SIG-M5 treated with dmso at 0.1 percent for 504 hours (cell line): ENCODE results near the gene TMEM170A.
"Not testable (repeated sequence)": the region's sequence is repeated elsewhere in the genome, so short reads cannot be mapped to it uniquely, and the experiment has no call there.

Source experiments
- DNase-seq: peaks from one replicate; lab custom pipeline; 2025; ENCODE audit not compliant: unreplicated experiment; lab: John Stamatoyannopoulos, UW

Gene TMEM170A, protein sequence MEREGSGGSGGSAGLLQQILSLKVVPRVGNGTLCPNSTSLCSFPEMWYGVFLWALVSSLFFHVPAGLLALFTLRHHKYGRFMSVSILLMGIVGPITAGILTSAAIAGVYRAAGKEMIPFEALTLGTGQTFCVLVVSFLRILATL

DNA sequence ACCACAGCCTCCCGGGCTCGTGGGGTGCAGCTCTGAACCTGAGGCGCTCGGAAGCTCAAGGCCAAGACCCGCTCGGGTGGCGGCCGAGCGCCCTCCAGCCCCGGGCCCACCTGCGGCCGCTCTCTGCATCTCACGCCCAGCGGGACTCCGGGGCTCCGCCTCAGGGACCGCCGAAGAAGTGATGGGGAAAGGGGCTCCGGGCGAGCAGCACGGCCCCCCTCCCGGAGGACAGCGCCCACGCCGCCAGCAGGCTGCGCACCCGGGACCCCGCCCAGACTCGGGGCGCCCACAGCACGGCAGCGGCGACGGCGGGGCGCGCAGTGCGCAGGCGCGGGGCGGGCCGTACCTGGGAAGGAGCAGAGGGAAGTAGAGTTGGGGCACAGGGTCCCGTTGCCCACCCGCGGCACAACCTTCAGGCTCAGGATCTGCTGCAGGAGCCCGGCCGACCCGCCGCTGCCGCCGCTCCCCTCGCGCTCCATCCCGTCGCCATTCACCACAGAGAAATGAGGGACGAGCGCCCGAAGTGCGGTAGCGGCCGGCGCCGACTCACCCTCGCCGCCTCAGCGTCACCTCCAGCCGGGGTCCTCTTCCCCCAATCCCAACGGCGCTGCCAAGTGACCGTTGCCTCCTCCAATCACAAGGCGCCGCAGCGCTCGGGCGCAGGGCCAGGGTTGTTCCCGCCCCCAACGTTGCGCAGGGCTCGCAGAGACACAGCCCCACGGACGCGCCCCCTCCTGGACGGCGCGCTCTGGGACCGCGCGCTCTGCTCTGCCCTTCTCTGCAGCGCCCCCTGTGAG lies at the start of gene TMEM170A:
TSS of gene TMEM170A (minus strand) at position 568 of the 797 bp plus-strand sequence. CDS start at position 479, 89 bp downstream.
- peak; percentile 94 for DNase-seq

DNA sequence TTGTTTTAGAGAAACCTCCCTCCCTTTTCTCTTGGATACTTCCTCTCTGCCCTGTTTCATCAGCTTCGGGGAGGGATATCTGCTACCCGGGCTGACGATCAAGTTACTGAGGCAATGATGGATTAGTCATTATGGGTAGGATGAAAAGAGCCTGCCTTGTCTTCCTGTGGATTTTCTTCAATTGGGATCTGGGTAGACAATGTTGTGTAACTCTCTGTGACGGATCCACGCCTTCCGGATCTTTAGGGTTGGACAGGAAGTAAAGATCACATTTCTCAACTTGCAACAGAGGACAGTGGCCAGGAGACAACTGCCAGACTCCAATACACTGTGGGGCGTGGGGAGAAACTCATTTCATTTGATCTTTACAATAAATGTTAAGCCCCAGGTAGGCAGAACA lies 42.1 kb upstream of the TMEM170A start:
- DNase-seq, result peak; percentile 89

DNA sequence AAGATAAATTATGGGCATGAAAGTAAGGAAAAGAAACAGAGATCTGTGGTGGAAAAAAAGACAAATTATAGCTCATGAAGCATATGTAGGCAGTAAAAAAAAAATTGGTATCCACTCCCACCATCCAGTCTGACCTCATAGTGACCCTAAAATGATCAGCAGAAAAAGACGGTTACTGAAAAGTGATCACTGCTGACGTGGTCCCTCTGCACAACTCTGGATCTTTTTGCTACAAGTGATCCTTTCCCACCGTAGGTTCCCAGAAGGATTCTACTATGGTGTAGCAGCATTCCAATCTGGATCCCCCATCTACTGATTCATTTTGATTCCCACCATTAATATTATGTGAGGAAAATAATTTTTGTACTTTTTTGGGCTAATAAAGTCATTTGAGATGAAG lies 41.6 kb upstream of the TMEM170A start:
- no peak for DNase-seq

DNA sequence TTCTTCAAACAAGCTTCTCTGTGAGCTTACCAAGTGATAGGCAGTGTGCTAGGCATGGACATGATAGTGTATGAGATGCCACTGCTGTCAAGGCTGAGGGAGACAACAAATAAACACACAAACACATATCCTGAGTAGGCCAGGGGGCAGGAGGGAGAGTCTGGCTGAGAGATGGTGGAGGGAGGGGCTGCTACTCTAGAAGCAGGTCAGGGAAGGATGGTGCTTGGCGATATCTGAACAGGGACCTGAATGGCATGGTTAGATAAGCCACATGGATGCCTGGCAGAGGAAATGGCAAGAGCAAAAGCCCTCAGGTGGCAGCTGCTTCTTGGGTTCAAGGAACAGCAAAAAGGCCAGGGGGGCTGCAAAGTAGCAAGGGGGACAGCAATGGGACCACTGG lies 39.3 kb upstream of the TMEM170A start:
- no peak for DNase-seq

DNA sequence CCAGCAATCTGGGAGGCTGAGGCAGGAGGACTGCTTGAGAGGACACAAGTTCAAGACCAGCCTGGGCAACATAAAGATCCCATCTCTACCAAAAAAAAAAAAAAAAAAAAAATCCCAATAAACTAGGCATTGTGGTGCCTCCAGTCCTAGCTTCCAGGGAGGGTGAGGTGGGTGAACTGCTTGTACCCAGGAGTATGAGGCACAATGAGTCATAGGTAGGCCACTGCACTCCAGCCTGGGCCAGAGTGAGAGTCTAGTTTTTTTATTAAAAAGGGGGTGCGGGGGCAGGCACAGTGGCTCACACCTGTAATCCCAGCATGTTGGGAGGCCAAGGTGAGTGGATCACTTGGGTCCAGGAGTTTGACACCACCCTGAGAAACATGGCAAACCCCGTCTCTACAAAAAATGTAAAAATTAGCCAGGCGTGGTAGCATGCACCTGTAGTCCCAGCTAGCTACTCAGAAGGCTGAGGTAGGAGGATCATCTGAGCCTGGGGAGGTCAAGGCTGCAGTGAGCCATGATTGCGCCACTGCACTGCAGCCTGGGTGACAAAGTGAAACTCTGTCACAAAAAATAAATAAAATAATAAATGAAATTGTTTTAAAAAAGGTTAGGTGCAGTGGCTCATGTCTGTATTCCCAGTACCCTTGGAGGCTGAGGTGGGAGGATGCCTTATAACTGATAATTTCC lies 38.6 kb upstream of the TMEM170A start:
- no peak for DNase-seq

DNA sequence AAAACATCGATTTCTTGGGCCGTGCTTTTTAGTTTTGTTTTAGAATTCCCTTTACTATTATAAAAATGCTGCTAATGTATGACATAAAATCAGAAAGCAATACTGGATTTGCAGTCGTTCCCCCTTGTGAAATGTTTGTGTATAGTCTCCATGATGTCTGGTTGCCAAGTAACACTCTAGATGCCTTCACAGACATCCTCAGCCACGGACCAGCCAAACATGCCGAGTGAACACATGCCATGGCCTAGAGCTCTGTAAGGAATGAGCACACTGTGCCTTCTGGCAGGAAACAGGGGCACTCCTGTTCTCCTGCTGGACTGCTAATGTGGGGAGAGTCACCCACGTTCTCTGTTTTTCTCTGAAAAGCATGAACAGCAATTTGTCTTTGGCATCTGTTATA lies 37.3 kb upstream of the TMEM170A start:
- not testable (repeated sequence) for DNase-seq

DNA sequence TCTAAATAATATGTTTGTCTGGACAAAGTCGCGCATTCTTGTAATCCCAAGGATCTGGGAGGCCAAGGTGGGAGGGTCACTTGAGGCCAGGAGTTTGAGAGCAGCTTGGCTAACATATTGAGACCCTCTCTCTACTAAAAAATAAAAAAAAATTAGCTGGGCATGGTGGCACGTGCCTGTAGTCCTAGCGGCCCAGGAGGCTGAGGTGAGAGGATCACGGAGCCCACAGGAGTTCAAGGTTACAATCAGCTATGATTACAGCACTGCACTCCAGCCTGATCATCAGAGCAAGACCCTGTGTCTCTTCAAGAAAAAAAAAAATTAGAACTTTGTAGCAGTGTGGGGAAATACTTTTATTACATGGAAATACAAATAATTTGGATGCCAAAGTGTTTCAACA lies 36.9 kb upstream of the TMEM170A start:
- DNase-seq, result no peak

DNA sequence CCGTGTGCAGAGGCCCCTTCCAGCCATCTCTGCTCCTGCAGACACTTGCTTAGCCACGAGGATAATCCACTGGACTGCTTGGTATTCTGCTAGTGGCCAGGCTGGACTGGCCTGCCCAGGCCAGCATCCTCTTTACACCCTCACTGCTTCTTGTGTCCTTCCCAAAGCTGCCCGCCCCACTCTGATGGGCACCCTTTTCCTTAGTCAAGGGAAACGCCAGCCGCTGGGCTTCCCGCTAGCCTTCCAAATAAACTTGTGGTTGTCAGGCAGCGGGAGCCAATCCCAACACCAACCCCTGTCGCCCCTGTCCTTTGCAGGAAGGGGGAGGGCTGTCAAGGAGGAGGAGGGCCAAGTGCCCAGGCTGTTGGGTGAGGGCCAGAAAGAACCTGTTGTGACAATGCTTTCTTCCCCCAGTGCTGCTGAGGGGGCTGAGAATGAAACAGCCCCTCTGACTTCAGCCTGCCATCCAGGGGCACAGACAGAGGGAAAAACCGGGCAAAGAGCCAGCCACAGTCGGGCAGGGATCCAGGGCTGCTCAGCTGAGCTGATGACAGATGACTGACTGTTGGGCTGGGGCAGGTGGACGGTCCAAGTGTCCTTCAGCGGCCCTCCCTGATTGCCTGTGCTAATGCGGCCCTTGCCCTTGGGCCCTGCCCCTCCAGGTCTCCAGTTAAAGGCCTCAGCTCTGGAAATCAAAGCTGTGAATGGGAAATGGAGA lies 34.3 kb upstream of the TMEM170A start:
- not testable (repeated sequence) for DNase-seq

DNA sequence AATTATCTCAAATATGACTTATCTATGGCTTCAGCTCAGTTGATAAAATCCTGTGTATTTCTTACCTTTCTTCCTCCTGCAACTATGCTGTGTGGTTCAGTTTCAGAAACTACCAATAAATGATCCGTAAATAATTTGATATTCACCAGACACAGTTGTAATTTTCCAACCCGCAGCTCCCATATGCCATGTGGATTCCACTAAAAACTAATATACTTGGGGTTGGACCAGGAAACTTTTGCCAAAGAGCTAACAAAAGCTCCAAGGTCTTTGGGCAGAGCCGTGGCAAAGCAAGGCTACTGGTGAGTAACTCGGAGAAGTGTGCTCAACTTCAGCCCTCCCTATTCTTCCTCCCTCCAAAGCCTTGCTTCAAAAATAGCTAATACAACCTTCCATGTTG lies 33.1 kb upstream of the TMEM170A start:
- DNase-seq, result no peak

DNA sequence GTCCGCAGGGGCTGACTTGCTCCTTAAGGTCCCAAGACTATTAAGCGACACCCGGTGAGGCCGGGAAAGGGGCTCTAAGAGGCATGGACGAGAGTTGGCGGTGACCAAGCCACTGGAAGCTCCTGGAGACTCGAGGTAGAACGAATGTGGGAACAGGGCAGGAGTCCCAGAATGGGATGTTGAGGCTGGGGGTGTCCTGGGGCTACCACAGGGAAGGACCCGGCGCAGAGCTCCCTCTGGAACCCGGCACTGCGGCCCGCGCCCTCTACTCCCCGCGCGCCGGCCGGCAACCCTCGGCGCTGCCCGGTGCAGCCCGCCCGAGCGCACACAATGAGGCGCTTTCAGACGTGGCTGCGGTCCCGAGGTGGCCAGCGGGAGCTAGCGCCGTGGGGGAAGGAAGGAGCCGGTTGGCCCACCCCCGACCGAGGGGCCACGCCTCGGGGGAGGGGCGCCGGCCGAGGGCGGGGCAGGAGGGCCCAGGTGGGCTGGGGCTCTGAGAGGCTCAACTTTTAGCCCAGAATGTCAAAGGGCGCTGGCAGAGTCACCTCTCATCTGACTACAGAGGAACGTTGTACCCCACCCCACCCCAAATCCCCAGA lies 30.7 kb upstream of the TMEM170A start, which contains the start of gene CHST6:
TSS of gene CHST6 (minus strand) at position 366 of the 599 bp plus-strand sequence. CDS start 15,613 bp downstream, outside the sequence.
- DNase-seq, result no peak

DNA sequence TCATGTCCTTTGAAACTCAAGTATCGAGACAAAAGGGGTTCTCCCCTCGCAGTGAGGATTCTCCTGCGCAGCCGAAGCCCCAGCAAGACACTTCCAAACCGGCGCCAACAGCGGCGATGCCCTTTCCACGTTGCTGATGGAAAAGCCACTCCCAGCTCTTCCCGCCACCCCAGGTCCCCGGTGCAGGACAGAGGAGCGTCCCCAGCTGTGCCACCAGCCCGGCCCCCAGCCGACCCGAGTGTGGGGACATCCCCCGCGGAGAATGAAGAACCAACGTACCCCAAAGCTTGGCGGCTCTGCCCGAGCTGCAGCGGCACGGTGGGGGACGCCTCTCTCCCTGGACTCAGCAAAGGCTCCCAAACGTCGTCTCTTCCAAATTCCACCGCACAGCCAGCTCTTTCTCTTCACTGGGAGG lies 30.2 kb upstream of the TMEM170A start:
- no peak for DNase-seq

DNA sequence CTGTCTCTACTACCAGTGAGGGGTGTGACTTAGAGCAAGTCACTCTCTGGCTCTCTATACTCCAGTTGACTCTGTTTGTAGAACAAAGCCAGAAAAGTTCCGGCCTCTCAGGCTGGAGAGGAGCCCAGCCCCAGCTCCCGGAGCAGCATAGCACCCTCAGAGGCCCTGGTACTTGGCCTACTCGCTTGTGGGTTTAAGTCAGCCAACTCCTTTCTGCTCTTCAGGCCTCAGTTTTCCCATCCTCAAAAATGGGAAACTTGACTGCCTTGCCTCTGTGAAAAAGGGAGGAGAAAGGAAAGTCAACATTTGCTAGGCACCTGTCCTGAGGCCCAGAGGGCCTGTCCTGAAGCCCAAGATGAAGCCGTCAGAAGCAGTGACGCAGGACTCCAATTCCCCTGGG lies 29.7 kb upstream of the TMEM170A start:
- no peak for DNase-seq

DNA sequence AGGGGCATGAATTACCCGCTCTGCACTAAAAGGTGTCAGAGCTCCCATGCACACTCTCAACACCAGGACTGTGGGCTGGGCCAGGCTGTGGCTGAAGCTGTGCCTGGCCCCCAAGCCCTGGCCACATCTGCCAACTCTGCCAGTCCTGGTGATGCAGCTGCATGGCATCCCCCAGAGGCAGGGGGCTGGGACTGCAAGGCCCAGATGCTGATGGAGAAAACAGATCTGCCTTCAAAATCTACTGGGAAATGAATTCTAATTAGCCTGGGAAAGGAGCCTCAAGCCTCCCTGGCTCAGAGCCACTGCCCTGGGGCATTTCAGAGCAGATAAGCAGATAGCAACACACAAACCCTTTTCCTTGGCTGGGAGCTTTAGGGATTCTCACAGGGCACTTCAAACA lies 27.4 kb upstream of the TMEM170A start:
- DNase-seq, result peak; percentile 14

DNA sequence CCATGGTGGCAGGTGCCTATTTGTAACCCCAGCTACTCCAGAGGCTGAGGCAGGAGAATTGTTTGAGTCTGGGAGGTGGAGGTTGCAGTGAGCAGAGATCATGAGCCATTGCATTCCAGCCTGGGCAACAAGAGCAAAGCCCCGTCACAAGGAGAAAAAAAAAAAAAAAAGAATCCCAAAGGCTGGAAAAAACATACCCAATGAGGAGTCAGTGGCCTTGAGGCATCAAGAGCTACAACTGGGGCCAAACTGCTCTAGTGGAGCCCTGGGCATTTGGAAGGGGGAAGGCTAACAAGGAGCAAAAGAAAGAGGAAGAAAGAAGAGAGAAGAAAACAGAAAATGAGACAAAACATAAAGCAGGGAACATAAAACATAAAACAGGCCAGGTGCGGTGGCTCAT lies 23.8 kb upstream of the TMEM170A start:
- no peak for DNase-seq

DNA sequence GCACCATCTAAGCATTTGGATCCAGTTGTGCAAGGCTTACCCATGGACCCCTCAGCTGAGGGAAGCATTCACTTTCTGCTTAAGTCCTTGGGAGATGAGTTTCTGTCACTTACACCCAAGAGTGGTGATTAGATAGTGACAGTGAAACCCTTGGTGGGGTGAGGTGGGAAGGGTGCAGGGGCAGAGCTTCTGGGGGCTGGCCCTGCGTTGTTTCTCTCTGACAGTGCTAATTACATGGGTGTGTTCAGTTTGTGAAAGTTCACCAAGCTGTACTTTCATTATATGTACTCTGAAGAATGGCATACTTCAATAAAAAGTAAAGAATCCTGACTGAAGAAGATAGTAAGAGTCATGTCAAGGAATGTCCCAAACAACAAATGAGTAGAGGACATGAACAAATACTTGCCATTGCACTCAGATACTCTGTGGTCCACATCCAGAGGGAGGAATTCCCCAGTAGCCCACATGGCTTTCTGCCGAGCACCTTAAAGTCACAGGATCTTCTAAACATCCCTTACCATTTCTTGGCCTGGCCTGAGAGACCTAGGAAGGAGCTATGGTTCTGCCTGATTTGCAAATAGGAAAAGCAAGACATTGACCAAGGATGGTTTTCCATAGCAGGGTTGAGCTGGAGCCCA lies 22.3 kb upstream of the TMEM170A start:
- no peak for DNase-seq

DNA sequence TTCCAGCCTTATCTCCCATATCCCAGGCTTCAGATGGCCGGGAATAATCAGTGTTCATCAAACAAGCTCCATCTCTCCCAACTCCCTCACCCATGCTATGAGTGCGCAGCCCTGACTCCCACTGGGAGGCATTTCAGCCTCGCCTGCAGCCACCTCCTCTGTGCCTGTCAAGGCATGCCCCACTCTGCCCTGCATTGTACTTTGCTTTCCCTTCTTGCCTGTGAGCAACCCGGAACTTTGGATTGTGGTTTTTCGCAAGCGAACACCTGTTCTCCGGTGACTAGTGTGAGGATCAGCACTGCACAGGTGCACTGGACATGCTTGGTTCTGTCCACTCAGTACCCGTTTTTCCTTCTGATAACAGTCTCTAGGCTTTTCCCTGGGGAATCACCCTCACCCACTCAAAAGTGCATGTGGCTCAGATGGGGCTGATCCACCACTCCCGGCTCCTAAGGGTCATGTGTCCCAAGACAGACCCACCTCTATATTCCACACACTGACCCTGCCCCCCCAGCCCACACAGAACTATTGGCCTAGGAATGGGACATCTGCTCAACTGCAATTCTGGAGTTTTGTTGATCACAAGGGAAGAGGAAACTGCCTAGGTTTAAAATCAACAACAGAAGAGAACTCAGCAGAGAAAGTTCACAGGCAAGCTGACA lies 21.7 kb upstream of the TMEM170A start:
- no peak for DNase-seq

DNA sequence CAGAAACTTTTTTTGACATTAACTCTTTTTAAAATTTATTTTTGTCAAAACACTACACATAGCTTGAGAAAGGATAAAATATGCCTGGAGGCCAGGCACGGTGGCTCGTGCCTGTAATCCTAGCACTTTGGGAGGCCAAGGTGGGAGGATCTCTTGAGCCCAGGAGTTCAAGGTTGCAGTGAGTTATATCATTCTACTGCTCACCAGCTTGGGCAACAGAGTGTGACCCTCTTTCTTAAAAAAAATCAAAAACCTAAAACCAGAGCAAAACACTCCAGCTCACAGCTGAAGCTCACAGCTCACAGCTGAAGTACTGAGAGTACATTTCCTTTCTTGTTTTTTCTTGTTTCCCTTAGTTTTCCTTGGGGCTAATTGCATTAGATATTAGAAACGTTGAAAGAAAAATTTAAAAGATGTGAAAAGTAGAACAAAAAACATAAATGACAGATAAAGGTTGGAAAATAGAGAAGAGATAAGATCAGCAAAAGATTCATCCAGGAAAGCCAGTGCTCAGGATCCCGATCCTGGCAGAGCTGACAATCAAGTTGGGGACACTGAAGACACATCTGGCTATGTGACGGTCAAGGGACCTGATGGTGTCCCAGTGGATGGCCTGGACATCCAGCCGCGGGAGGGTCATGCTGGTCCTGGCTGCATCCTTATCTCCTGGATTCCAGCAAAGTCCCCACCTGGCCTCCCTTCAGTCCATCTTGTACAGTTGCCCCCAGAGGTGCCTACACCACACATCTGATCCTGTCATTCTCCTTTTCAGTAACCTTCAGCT lies 20.9 kb upstream of the TMEM170A start:
- no peak for DNase-seq

DNA sequence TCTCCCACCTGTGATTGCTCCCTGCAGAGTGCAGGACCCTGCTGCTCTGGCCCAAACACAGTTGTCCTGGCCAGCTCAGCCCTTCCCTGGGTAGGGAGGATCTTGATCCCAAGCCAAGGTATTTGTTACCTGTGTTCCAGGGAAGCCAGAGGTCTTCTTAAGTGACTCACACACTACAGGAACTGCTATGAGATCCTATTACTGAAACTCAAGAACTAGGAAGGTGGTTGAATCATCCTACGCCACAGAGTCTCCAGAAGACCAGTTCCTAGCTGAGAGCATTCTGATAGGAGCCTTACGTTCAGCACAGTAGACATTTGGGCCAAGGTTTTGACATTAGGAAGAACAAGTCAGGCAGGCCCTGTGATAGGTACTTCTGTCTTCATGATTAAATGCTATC lies 18.7 kb upstream of the TMEM170A start:
- peak; percentile 34 for DNase-seq
